HG03558 (cell line): Measurements from ENCODE around the gene SLC37A2.

Experiments
- ATAC-seq: cut with Tn5 transposase; IDR thresholded peaks from one replicate; pipeline ENCODE4 v1.9.1; 2021; ENCODE audit warnings: moderate number of reproducible peaks; ENCODE audit not compliant: unreplicated experiment; ENCODE audit errors: extremely low read depth

SLC37A2 gene

GRCh38 chr11:125102025-125102424, 38.9 kb downstream of the SLC37A2 start:
- no peak for ATAC-seq

GRCh38 chr11:125102510-125102909, 39.4 kb downstream of the SLC37A2 start:
- ATAC-seq: no peak

- no peak for ATAC-seq
Observed at GRCh38 chr11:125105926-125106325, 42.8 kb downstream of the SLC37A2 start.

- no peak for ATAC-seq
Observed at GRCh38 chr11:125108469-125108868, 45.4 kb downstream of the SLC37A2 start.

DNA sequence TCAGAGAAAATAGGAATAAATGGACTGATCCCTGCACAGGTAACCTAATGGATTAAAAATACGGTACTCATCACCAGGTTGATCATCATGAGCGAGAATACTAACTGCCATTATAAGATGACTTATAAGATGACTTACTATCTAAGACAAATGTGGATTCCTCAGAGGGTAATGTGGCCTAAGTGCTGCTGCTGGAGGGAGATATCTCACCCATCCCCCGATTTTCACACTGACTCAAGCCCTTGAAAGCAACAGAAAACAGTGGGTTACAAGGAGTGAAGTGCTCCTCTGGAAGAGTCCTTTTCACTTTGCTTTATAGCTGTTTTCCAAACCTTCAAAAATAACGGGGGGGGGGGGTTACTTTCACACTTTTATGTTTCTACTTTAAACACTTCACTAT, 47.4 kb downstream of the SLC37A2 start:
- ATAC-seq: no peak

DNA sequence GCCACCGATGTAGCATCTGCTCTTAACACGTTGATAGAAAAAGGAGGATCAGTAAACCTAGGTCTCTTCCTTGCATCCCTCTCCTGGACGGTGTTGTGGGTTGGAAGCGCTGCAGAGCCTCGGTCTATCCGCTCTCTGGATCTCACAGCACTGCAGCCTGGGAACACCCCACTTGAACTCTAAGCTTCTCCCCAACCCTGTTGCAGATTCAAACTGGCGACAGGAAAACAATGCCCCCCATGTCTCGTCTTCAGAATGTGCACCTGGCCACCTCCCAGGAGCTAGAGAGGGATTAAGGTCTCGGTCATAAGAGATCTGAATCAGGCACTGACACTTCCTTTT, 47.9 kb downstream of the SLC37A2 start:
- no peak for ATAC-seq

DNA sequence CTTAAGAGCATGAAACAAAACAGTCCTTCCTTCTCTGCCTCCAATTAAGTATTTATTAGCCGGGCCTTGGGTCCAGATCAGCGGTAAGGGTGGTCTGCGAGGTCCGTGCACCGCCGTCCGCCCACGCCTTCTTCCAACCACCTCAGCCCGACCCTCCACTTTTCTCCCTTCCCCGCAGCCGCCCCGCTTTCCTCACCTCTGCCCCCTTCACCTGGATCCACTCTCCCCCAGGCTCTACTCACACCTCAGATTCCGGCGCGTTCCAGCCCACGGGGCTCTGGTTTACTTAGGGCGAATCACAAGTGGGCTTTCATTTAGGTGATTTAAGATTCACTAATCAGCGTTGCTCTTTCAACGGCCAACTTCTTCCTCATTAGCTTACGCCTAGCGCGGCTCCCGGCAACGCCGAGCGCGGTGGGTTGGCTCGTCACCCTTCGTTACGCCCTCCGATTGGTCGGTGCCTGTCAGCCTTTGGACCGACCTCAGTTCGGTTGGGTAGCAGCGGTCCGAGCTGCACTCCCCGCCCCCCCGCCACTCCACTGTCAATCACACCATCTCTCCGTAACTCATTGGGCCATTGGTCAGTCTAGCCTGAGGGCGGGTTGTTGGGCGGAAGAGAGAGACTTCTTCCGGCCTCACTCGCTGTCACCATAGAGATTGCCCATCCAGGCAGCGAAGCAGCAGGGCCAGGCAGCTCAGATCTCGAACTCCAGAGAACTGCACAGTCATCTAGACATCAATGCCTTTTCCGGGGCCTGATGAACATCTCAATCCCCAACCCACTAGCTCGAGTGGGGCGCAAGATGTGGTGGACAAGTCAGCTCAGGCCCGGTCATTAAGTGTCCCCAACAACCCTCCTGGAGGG, 48.5 kb downstream of the SLC37A2 start, which contains the start of gene TMEM218:
TMEM218 (minus strand) TSS at position 284 of the 865 bp plus-strand sequence. CDS start 9,385 bp downstream, outside the sequence.
- peak; percentile 97 for ATAC-seq

DNA sequence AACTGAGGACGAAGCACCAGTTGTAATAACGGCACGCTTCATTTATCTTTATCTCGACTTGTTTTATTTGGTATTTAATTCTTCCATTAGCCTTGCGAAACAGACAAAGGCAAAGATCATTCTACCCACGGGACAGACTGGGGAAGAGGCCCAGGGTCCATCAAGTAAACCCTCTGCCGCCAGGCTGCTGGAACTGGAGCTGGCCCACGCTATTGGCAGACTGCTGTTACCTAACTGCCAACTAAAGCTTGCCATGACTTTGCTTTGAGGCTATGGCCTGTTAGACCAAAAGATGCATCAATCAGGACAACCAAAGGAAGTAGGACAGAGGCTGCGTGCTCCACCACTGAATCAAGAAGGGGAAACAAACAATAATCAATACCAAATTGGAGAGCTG, 49.1 kb downstream of the SLC37A2 start:
- no peak for ATAC-seq

DNA sequence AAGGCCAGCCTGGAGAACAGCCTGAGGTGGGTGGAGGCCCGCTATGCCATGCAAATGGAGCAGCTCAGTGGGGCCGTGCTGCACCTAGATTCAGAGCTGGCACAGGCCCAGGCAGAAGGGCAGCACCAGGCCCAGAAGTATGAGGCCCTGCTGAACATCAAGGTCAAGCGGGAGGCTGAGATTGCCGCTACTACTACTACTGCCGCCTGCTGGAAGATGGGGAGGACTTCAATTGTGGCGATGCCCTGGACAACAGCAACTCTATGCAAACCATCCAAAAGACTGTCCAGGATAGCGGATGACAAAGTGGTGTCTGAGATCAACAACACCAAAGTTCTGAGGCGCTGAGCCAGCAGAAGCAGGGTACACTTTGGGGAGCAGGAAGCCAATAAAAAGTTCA, 51.4 kb downstream of the SLC37A2 start:
- no peak for ATAC-seq

DNA sequence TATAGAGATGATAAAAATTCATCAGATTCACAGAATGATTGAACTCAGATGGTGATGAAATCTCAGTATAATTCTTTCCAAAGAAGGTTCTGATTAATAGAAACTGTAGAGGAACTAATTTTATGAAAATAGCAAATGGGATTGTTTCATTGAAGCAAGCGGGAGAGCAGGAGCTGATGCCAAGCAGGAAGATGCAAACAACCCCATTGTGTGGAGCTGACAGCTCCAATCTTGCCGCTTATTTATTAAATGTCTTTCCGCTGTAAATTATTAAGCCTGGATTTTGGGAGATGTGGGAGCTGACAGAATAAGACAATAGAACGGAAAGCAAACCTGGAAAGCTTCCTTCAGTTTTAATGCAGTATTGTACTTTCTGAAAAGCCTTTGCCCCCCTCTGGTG, 54.3 kb downstream of the SLC37A2 start:
- ATAC-seq: no peak

- ATAC-seq: no peak
Observed at GRCh38 chr11:125123194-125123946, 60.3 kb downstream of the SLC37A2 start.

- no peak for ATAC-seq
Observed at GRCh38 chr11:125123947-125124617, 61.0 kb downstream of the SLC37A2 start.

- ATAC-seq: no peak
Observed at GRCh38 chr11:125124618-125124992, 61.5 kb downstream of the SLC37A2 start.

GRCh38 chr11:125128450-125128849, 65.3 kb downstream of the SLC37A2 start:
- no peak for ATAC-seq

GRCh38 chr11:125129316-125129993, 66.3 kb downstream of the SLC37A2 start:
- ATAC-seq: no peak

GRCh38 chr11:125132071-125132470, 69.0 kb downstream of the SLC37A2 start:
- ATAC-seq: no peak

DNA sequence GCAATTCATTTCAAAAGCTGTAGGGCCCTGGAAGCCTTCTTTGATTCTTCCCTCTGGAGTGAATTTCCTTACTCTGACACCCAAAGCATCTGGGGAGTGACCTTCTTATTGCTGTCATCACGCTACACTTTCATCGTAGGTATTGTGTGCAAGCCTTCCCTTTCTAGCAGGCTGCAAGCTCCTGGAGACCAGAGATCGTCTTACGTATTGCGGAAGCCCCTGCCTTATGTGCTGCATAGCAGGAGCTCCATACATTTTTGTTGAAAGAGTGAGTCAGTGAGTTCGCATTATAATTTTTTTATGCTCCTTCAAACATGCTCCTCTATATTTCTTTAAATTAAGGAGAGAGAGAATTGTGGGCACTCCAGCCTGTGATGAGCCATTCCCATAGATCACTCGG, 69.5 kb downstream of the SLC37A2 start:
- ATAC-seq: no peak

GRCh38 chr11:125136001-125136400, 72.9 kb downstream of the SLC37A2 start:
- ATAC-seq: no peak

DNA sequence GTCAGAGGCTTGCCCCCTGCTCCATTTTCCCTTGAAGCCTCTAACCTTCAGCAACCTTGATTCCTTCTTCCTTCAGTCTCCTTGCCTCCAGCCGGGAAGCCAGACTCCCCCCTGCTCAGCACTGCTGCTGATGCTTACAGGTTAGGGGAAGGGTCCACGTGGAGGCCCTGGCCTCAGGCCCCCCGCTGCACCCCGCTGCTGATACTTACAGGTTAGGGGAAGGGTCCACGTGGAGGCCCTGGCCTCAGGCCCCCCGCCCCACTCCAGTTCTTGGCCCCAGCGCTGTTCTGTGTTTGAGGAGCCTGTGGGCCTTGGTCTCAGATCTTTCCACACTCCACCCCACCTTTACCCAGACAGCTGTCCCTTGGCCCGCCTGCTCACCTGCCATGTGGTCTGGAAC, 75.9 kb downstream of the SLC37A2 start:
- no peak for ATAC-seq

GRCh38 chr11:125139778-125140177, 76.7 kb downstream of the SLC37A2 start:
- ATAC-seq: no peak
